SK-N-MC (cell line): ENCODE measurements around the gene ANKS3.

ENCODE experiments used
- DNase-seq: peaks from one replicate; pipeline ENCODE4 v3.0.0-alpha.2; 2011; ENCODE audit warnings: low read depth, low spot score
- H3K27ac ChIP-seq: fragments of 200-600 bp; sonication (generic); 2 replicates; pipeline ENCODE4 v1.5.1; 2016; ENCODE audit warnings: mixed run types
- H3K36me3 ChIP-seq: fragments of 200-600 bp; sonication (generic); 2 replicates; pipeline ENCODE4 v1.6.1; 2017; ENCODE audit warnings: antibody characterized with exemption, low read length, mixed read lengths; ENCODE audit not compliant: insufficient read depth
- H3K4me3 ChIP-seq: fragments of 200-600 bp; sonication (generic); 2 replicates; pipeline ENCODE4 v1.5.1; 2016
- H3K9ac ChIP-seq: fragments of 200-600 bp; sonication (generic); 2 replicates; pipeline ENCODE4 v1.8.0; 2017; ENCODE audit warnings: mixed run types, mixed read lengths; ENCODE audit not compliant: insufficient read length
- H3K9me3 ChIP-seq: fragments of 200-600 bp; sonication (generic); 2 replicates; pipeline ENCODE4 v1.6.1; 2017; ENCODE audit warnings: low read depth, mild to moderate bottlenecking, antibody characterized with exemption, low read length, moderate library complexity, mixed read lengths
- EZH2 ChIP-seq: fragments of 200-600 bp; sonication (generic); IDR thresholded peaks from one replicate; pipeline ENCODE4 v1.6.1; 2017; ENCODE audit warnings: antibody characterized with exemption
- FOXP2 ChIP-seq: optimal IDR thresholded peaks from 2 replicates; pipeline ENCODE3; 2011; ENCODE audit warnings: mild to moderate bottlenecking, moderate library complexity; ENCODE audit not compliant: insufficient read depth; ENCODE audit errors: extremely low read length, control extremely low read depth
- POLR2AphosphoS5 ChIP-seq: IDR thresholded peaks from 2 replicates; pipeline ENCODE4 v1.6.1; 2012; ENCODE audit warnings: mild to moderate bottlenecking, low read depth, low read length, borderline replicate concordance

ANKS3 gene

GRCh38 chr16:4697848-4698291 lies 36.2 kb downstream of the ANKS3 start:
- H3K9ac ChIP-seq: no peak overlapping the region
- H3K27ac ChIP-seq: no peak overlapping the region
- H3K9me3 ChIP-seq: no peaks in the 10 kb centered on the region
- no peak for DNase-seq
- no peak for TF ChIP-seq EZH2
- TF ChIP-seq POLR2AphosphoS5: no peak
- TF ChIP-seq FOXP2: no peak
- H3K4me3 ChIP-seq: no peak overlapping the region
- peaks cover 22% of the 10 kb centered on the region; the same call in 1 of the 2 replicates for H3K36me3 ChIP-seq

DNA sequence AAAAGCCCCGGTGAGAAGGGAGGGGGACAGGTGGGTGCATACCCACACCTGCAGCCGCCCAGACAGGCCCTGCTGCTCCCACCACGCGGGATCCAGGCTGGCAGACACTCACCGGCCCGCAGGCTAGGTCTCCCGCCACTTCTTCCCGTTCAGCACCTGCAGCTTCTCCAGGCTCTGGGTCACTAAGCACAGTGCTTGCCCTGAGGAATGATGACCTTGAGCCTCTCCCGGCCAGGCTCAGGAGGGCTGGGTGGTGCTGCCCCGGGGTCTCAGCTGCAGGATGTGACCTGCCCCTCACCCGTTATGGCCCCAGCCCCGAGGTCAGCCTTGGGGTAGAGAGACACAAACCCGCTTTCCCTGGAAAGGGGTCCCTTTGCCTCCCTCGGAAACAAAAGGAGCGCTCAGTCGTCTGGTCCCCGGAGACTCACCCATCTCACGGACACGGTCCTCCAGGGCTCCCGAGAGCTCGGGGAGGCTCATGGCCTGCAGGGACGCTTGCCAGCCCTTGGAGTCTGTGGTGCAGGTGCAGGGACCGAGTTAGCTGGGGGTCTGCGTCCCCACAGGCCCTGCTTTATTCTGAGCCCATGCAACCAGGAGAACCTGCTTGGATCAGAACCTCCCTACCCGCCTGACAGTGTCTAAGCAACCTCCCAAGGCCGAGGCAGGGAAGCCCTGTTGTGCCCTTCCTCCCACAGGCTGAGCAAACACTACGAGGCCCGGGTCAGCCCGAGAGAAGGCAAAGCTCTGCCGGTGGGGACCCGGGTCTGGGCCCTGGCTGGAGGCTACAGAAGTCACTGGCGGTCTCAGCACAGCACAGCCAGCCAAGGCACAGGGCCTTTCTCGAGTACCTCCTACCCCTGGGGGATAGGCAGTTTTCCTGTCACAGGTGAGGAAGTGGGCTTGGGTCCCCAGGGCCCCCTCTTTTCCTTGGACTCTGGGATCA lies 36.9 kb downstream of the ANKS3 start:
- no peak for DNase-seq
- H3K9me3 ChIP-seq: no peaks in the 10 kb centered on the region
- no peak overlapping the region for H3K27ac ChIP-seq
- H3K36me3 ChIP-seq: peaks cover 22% of the 10 kb centered on the region; the same call in 1 of the 2 replicates
- H3K4me3 ChIP-seq: no peak overlapping the region
- no peak for TF ChIP-seq EZH2
- no peak for TF ChIP-seq POLR2AphosphoS5
- TF ChIP-seq FOXP2: no peak
- no peak overlapping the region for H3K9ac ChIP-seq

GRCh38 chr16:4696172-4696904 lies 37.7 kb downstream of the ANKS3 start:
- Histone ChIP-seq H3K36me3 (peaks cover 22% of the 10 kb centered on the region; the same call in 1 of the 2 replicates), H3K27ac (no peak overlapping the region), H3K4me3 (no peak overlapping the region), H3K9me3 (no peaks in the 10 kb centered on the region), H3K9ac (no peak overlapping the region)
- no peak for DNase-seq
- TF ChIP-seq POLR2AphosphoS5 (no peak), EZH2 (no peak), FOXP2 (no peak)

GRCh38 chr16:4695473-4696171 lies 38.4 kb downstream of the ANKS3 start:
- H3K9me3 ChIP-seq: no peaks in the 10 kb centered on the region

DNA sequence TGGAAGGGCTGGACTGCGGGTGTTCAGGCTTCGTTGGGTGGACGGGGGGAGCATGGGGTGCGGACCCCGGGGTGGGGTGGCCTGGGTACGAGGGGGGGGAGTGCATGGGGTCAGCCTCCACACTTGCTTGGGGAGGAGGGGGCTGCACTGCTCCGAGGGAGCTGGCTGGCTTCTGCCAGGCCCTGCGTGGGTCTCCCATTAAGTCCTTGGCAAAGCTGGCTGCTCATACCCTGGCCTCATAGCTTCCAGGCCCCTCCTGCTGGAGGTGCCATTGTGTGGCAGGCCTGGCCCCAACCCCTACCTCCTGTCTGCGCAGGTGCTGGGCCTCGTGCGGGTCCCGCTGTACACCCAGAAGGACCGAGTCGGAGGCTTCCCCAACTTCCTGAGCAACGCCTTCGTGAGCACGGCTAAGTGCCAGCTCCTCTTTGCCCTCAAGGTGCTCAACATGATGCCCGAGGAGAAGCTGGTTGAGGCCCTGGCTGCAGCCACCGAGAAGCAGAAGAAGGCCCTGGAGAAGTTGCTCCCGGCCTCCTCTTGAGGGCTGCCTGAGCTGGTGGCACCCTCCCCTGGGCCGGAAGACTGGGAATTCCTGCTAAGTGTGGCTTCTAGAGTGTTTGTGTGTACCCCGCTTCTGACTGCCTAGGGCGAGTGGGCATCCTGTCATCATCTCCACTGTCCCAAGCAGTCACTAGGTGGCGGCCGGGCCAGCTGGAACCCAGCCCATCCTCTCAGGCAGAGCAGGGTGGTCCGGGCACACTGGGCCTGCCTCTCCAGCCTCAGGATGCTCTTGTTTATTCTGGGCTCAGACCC lies 39.2 kb downstream of the ANKS3 start:
- TF ChIP-seq POLR2AphosphoS5: no peak
- TF ChIP-seq FOXP2: no peak
- no peak for TF ChIP-seq EZH2
- DNase-seq: no peak
- Histone ChIP-seq H3K4me3 (peak overlapping the region; percentile 94), H3K9ac (no peak overlapping the region), H3K27ac (0 out of 2 replicates have a peak overlapping the region, but pooled peaks have one; percentile 6), H3K9me3 (no peaks in the 10 kb centered on the region), H3K36me3 (peaks cover 22% of the 10 kb centered on the region; the same call in 1 of the 2 replicates)

More at GRCh38 chr16:4695473-4696171, 38.4 kb downstream of the ANKS3 start:
- H3K27ac ChIP-seq: 0 out of 2 replicates have a peak overlapping the region, but pooled peaks have one; percentile 6
- DNase-seq: no peak
- TF ChIP-seq FOXP2: no peak
- TF ChIP-seq EZH2: no peak
- no peak for TF ChIP-seq POLR2AphosphoS5
- H3K9ac ChIP-seq: no peak overlapping the region
- H3K4me3 ChIP-seq: no peak overlapping the region
- H3K36me3 ChIP-seq: peaks cover 22% of the 10 kb centered on the region; the same call in 1 of the 2 replicates

DNA sequence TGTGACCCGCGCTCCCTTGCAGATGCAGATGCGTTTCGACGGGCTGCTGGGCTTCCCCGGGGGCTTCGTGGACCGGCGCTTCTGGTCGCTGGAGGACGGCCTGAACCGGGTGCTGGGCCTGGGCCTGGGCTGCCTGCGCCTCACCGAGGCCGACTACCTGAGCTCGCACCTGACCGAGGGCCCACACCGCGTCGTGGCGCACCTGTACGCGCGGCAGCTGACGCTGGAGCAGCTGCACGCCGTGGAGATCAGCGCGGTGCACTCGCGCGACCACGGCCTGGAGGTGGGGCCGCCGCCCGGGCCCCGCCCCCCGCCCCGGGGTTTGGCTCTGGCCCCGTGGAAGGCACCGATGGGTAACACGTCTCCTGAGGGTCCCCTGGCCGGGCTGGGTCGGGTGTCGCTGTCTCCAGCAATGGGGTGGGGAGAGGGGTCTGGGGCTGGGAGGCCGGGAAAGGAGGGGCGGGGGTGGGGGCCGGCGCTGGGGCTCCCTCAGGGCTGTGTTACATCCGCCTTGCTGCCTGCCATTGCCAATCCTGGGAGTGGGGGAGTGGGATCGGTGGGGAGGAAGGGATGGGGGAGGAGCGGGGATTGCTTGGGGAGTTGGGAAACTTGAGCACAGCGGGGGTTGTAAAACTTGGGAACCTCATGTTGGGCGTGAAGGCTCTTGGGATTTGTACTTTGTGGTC lies 40.0 kb downstream of the ANKS3 start:
- no peak for DNase-seq

More for the DNA sequence above, 40.0 kb downstream of the ANKS3 start:
- Histone ChIP-seq H3K9me3 (no peaks in the 10 kb centered on the region), H3K27ac (no peak overlapping the region; the same call in 1 of the 2 replicates), H3K4me3 (peak overlapping the region; percentile 94), H3K9ac (peak overlapping the region; percentile 84), H3K36me3 (peaks cover 19% of the 10 kb centered on the region; the same call in 1 of the 2 replicates)
- TF ChIP-seq POLR2AphosphoS5: no peak
- no peak for TF ChIP-seq EZH2
- TF ChIP-seq FOXP2: no peak
